IPS-15b (cell line): ENCODE results near the gene KRT17.
"Not testable (repeated sequence)": the region's sequence is repeated elsewhere in the genome, so short reads cannot be mapped to it uniquely, and the experiment has no call there.

ENCODE experiments used
- H3K27me3 ChIP-seq: one replicate; pipeline ENCODE4 v1.6.1; 2013; ENCODE audit warnings: low read length; ENCODE audit not compliant: control insufficient read depth, insufficient read depth
- H3K36me3 ChIP-seq: one replicate; pipeline ENCODE4 v1.6.1; 2013; ENCODE audit warnings: low read length; ENCODE audit not compliant: control insufficient read depth, insufficient read depth
- H3K4me1 ChIP-seq: one replicate; pipeline ENCODE4 v1.6.1; 2013; ENCODE audit warnings: mild to moderate bottlenecking, low read length; ENCODE audit not compliant: control insufficient read depth, insufficient read depth
- H3K4me3 ChIP-seq: one replicate; pipeline ENCODE4 v1.5.1; 2013; ENCODE audit warnings: low read depth, low read length
- H3K9ac ChIP-seq: one replicate; pipeline ENCODE4 v1.6.1; 2013; ENCODE audit warnings: low read depth, mild to moderate bottlenecking, low read length
- H3K9me3 ChIP-seq: one replicate; pipeline ENCODE4 v1.6.1; 2013; ENCODE audit warnings: mild to moderate bottlenecking, low read length; ENCODE audit not compliant: control insufficient read depth, insufficient read depth

The KRT17 gene

DNA sequence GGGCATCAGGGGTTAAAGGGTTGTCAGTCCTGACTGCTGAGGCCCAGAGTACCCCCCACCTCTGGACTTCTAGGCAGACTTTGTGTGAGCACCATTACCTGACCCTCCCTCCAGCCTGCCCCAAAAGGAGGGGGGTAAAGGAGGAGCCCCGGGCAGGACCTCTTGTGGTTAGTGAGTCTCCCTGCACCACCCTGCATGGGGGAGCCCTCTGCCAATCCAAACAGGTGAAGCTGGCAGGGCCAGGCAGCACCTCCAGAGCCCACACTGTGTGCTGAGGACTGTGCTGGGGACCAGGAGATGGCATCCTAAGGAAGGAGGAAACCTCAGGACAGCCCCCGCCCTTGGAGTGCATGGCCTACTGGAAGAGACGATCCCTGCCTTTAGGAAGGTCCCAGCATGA lies 35.1 kb downstream of the KRT17 start:
- H3K9ac ChIP-seq, result no peak overlapping the region
- no peaks in the 10 kb centered on the region for H3K4me1 ChIP-seq
- no peaks in the 10 kb centered on the region for H3K9me3 ChIP-seq
- no peak overlapping the region for H3K4me3 ChIP-seq
- H3K27me3 ChIP-seq, result no peaks in the 10 kb centered on the region
- H3K36me3 ChIP-seq, result no peaks in the 10 kb centered on the region

- Histone ChIP-seq H3K4me3 (no peak overlapping the region), H3K4me1 (no peaks in the 10 kb centered on the region), H3K36me3 (no peaks in the 10 kb centered on the region), H3K27me3 (no peaks in the 10 kb centered on the region), H3K9ac (no peak overlapping the region), H3K9me3 (no peaks in the 10 kb centered on the region)
These were observed 36.1 kb downstream of the KRT17 start for GRCh38 chr17:41588126-41588810.

- Histone ChIP-seq H3K4me1 (no peaks in the 10 kb centered on the region), H3K27me3 (no peaks in the 10 kb centered on the region), H3K9ac (no peak within 1 kb of the TSS), H3K9me3 (no peaks in the 10 kb centered on the region), H3K36me3 (no peaks in the 10 kb centered on the region), H3K4me3 (no peak within 1 kb of the TSS)
These were observed 37.4 kb downstream of the KRT17 start, which contains the start of gene KRT14 for GRCh38 chr17:41586863-41587495. KRT14 (minus strand) TSS chr17:41586895; CDS start chr17:41586834, 61 bp downstream.

- no peaks in the 10 kb centered on the region for H3K36me3 ChIP-seq
- H3K4me3 ChIP-seq, result no peak overlapping the region
- no peaks in the 10 kb centered on the region for H3K9me3 ChIP-seq
- H3K9ac ChIP-seq, result no peak overlapping the region
- H3K4me1 ChIP-seq, result no peaks in the 10 kb centered on the region
- peaks cover 3% of the 10 kb centered on the region for H3K27me3 ChIP-seq
These were observed 38.9 kb downstream of the KRT17 start for GRCh38 chr17:41585301-41586056.

GRCh38 chr17:41584331-41584927 lies 39.9 kb downstream of the KRT17 start:
- not testable (repeated sequence) for H3K9me3 ChIP-seq, H3K4me3 ChIP-seq, H3K27me3 ChIP-seq, H3K9ac ChIP-seq, H3K36me3 ChIP-seq, H3K4me1 ChIP-seq

DNA sequence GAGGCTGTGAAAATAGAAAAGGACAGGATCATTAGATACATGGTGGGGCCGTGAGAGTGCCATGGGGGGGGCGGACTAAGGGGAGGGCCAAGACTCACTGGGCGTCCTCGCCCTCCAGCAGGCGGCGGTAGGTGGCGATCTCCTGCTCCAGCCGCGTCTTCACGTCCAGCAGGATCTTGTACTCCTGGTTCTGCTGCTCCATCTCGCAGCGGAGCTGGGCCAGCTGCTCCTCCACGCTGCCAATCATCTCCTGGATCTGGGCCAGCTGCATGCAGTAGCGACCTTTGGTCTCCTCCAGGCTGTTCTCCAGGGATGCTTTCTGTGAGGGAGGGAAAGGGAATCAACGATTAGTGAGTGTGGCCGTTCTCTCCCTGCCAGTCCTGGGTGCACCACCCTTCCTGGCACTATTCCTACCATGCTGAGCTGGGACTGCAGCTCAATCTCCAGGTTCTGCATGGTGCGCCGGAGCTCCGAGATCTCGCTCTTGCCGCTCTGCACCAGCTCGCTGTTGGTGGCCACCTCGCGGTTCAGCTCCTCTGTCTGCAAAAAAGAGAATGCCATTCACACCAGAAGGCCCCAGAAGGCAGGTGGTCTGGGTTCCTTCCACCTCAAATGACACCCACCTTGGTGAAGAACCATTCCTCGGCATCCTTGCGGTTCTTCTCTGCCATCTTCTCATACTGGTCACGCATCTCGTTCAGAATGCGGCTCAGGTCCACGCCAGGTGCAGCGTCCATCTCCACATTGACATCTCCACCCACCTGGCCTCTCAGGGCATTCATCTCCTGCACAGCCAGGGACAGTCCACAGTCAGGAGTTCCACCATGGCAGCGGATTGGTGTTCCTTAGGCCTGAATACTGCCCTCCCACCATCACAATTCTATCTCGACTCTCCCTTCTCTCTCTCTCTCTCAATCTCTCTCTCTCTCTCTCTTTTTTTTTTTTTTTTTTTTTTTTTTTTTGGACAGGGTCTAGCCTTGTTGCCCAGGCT lies 40.9 kb downstream of the KRT17 start:
- no peak overlapping the region for H3K9ac ChIP-seq
- H3K4me1 ChIP-seq, result peaks cover 3% of the 10 kb centered on the region
- H3K4me3 ChIP-seq, result no peak overlapping the region
- no peaks in the 10 kb centered on the region for H3K9me3 ChIP-seq
- H3K36me3 ChIP-seq, result no peaks in the 10 kb centered on the region
- peaks cover 10% of the 10 kb centered on the region for H3K27me3 ChIP-seq

GRCh38 chr17:41582061-41582968 lies 42.1 kb downstream of the KRT17 start:
- H3K36me3 ChIP-seq, H3K4me3 ChIP-seq, H3K4me1 ChIP-seq, H3K9ac ChIP-seq, H3K9me3 ChIP-seq, H3K27me3 ChIP-seq: not testable (repeated sequence)

GRCh38 chr17:41581366-41582060 lies 42.9 kb downstream of the KRT17 start:
- Histone ChIP-seq H3K9me3 (no peaks in the 10 kb centered on the region), H3K36me3 (no peaks in the 10 kb centered on the region), H3K9ac (no peak overlapping the region), H3K4me3 (no peak overlapping the region), H3K27me3 (peaks cover 10% of the 10 kb centered on the region), H3K4me1 (peaks cover 3% of the 10 kb centered on the region)

- Histone ChIP-seq H3K9me3 (no peaks in the 10 kb centered on the region), H3K36me3 (no peaks in the 10 kb centered on the region), H3K4me3 (no peak overlapping the region), H3K4me1 (peaks cover 3% of the 10 kb centered on the region), H3K9ac (no peak overlapping the region), H3K27me3 (peaks cover 10% of the 10 kb centered on the region)
These were observed 43.5 kb downstream of the KRT17 start for GRCh38 chr17:41580687-41581365.

GRCh38 chr17:41580244-41580575 lies 44.2 kb downstream of the KRT17 start:
- no peak overlapping the region for H3K4me3 ChIP-seq
- H3K4me1 ChIP-seq, result peaks cover 3% of the 10 kb centered on the region
- no peaks in the 10 kb centered on the region for H3K9me3 ChIP-seq
- peaks cover 10% of the 10 kb centered on the region for H3K27me3 ChIP-seq
- H3K36me3 ChIP-seq, result no peaks in the 10 kb centered on the region
- no peak overlapping the region for H3K9ac ChIP-seq
